Hematopoietic multipotent progenitor cell treated with erythropoietin and hydrocortisone succinate and interleukin-3 and kit ligand, for 8 days (in vitro differentiated cells): ENCODE measurements around the gene RBMS1.
A peak's percentile ranks its signal among the peaks of the same experiment; 100 is the strongest.

Source experiments
- DNase-seq: peaks from one replicate; pipeline ENCODE4 v3.0.0-alpha.2; 2015

RBMS1 gene

DNA sequence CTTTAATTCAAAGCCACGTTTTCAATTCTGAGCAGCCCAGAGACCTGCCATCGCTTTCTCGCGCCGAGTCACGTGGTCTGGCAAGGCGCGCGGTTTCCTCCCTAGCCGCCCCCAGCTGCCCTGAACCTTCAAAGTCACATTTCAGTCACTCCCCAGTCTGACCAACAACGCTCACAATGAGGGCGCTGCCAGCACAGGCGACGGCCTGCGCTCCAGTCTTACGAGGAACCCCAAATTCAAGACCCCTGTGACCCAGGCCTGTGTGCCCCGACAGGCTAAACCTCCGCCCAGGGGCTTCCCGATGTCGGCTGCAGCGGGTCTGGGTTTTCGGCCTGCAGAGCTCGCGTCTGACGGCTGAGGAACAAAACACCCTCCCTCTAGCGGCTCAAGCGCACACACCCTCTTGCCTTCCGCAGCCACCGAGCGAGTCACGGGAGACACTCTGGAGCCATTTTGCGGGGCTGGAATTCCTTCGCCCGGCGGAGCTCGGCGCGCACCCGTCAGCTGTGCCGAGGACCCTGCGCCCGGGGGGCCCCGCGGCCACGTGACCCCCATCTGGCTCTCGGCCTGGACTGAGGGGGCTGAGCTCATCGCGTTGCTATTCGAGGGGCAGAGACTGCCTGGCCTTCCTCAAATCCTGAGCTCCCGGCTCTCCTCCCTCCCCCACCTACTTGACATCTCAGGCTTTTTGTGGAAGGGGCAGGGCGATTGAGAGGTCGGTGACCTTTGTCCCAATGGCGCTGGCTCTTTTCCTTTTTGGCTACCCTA, 223.6 kb downstream of the RBMS1 start:
- peak; percentile 71 for DNase-seq

DNA sequence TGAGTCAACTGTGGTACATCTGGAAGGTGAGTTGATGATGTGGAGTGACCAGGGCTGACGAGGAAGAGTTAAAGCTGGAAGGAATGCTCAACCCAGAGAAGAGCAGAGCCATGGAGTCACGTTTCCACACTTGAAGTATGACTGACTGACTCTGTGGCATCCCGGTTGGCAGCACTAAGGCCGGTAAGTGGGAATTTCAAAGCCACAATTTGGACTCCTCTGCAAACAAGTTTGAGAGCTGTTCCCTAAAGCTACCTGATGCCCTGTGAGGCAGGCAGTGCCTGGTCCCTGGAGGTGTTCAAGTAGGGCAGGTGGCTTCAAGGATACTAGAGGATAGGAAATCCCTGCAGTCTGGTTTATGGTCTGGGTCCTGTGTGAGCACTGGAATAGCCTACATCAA, 224.2 kb downstream of the RBMS1 start:
- DNase-seq: no peak

DNA sequence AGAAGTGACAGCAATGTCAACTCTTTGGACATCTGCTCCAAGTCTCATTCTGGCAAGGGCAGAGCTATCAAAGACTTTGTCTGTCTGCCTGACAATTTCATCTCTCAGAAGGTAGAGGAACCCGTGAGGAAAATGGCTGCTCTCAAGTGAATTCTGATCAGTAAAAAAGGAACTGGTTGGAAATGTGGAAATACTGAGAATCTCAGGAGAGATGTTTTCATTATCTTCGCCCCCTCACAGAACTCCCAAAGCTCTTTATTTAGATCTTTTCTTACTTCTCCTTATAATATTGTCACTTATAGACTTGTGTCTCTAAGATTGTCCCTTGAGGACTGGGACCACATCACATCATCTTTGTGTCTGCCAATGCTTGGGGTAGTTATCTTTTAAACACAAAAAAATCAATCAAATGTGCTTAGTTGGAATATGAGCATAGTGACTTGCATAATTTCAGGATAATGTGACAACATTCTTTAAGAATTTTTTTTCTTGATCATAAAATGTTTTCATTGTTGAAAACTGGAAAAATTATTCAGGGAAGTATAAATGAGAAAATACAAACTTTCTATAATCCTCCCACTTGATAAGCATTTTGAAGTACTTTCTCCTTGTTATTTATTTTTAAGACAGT, 225.3 kb downstream of the RBMS1 start:
- no peak for DNase-seq

DNA sequence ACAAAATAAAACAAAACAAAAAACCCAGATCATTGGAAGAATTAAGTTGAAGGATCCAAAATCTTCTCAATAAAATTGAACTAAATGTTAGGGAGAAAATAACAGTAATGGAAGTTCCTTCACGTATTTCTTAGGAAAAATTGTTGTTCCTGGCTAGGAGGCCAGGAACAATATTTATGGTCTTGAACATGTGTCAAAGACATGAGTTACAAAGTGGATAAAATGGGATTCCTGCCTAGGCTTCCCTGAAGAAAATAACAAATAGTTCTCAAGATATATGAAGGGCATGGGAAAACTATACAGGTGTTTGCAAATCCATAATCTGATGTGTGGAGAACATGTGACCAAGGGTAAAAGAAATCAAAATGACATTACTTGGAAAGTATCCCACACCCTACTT, 225.9 kb downstream of the RBMS1 start:
- no peak for DNase-seq

DNA sequence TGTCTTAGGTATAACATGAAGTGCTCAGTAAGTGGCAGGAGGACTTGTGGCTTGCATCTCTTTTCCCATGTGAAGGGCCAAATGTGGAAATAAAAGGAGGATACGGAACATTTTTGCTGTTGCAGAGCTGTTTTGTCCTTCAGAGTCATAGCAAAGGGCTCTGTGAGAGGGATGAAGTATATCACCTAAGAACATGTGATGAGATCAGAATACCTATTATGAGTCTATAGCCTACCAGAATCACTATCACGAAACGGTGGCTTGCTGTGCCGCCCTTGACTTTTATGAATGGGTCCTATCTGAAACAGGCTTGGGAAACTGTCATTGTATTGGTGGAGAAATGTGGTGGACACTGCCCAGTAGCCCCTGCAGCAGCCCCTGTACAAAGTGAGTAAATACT, 226.6 kb downstream of the RBMS1 start:
- no peak for DNase-seq

DNA sequence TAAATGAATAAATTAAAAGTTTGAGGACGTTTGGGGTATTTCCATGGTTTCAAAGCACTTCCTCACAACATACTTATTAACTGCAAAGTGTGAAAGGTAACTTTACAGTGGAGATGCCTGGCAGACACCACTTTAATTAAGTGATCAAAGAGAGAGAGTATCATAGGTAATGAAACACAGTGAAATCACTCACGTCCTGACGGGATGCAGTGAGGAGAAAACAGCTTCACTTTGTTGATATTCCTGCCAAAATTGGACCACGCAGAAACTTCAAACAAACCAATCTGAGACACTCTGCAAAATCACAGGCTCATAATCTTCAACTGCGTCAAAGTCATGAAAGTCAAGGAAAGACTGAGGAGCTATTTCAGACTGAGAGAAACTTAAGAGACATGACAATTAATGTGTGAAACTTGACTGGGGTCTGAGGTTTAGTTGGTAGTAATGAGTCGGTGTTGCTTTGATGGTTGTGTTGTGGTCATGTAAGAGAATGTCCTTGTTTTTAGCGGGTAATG, 227.5 kb downstream of the RBMS1 start:
- DNase-seq: no peak

DNA sequence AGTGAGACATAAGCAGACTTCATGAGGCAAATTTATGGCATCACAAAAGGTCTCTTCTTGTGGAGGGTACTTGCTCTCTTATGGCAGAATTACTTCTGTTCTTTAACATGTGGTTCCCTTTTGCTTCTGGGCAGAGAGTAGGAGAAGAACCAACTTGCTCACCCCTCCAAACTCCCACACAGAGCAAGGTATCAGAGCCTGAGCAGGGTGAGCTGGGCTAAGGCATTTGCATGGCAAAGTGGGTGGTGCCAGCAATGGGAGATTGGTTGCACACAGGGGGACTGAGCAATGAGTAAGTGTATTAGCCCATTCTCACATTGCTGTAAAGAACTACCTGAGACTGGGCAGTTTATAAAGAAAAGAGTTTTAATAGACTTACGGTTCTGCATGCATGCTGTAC, 229.3 kb downstream of the RBMS1 start:
- no peak for DNase-seq

DNA sequence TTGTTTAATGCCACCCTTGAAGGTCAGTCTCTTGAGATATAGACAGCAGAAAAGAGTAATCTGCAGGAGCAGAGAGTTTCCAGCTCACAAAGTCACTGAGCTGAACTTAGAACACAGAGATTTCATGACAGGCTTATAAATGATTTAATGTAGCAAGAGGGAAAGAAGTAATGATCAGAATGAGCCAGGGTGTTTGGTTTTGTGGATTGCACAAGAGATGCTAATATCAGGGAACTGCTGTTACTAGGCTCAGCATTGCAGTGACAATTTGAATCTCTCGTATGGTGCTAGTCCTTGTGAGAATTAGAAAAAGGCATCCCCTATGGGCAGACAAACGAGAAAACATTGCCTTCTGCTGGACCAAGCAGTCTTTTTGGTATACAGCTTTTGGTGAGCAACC, 231.9 kb downstream of the RBMS1 start:
- no peak for DNase-seq

DNA sequence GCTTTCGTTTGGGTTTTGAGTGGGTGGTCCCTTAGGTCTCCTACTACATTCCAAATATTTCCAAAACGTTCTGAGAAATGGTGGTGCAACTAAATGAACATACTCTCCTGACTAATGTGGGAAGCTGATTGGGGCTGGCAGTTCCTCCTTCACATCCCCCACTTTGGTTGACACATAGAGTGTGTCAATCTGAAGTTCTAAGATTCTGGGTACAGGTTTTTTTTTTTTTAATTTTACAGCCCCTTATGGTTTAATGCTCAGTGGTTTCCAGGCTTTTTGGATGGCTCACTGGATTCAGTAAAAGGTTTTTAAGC, 235.2 kb downstream of the RBMS1 start:
- no peak for DNase-seq

DNA sequence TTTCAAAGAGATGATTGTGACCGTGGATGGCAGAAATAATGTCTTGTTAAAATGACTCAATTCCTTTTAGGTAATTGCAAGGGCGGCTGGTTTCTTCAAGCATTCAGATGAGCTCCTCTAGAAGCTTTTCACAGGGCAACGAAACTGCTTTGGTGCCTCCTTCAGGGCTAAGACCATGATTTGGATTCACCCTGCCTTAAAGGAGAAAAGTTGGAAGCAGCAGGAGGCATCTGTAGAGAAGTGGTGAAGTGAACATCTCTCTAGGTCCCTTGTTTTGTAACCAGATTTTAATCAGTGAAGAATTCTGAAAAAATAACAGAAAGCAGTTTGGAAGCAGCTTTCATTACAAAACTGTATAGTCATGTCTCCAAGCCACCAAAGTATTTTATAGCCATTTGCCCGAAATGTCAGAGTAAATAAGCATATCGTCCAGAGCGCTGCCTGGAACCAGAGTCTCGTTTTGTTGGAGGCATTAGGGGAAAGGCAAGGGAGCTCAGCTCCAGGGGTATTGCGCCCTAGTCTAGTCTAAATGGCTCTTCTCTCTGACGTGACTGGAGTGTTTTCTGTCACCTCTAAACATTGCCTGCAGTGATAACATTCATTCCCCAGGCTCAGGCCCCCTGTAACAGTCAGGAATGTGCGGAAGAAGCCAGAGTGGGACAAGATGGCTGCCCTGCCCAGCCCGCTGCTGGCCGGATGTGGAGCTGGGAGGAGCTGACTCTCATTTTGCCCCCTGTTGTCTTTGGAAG, 235.7 kb downstream of the RBMS1 start:
- DNase-seq: no peak

DNA sequence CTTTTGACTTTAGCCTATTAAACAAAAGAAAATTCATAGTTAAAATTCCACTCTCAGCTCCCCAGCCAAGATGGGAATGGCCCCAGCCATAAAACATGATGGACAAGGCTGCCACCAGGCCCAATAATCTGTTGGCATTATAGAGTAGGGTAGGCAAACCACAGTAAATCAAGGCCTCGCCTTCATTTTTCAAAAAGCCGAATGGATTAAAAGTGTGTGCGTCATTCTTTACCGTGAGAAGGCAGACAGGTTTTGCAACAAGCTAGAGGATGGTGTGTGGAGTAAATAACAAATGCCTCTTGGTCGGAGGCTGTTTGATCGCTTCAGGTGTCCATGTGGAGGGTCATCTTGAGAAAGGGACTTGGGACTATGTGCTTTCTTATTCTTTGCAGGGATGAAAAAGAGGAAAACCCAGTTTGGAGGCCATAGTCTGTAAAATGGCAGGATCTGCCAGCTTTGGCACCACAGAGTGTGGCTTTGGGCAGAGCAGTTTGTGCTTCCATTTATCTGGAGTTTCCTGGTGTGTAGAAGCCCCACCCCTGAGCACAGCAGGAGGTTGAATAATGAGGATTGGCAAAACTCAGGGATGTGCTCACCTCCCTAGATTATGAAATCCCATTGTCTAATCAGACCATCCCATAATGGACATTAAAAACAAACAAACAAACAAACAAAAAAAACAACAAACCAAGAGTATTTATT, 236.4 kb downstream of the RBMS1 start:
- no peak for DNase-seq

DNA sequence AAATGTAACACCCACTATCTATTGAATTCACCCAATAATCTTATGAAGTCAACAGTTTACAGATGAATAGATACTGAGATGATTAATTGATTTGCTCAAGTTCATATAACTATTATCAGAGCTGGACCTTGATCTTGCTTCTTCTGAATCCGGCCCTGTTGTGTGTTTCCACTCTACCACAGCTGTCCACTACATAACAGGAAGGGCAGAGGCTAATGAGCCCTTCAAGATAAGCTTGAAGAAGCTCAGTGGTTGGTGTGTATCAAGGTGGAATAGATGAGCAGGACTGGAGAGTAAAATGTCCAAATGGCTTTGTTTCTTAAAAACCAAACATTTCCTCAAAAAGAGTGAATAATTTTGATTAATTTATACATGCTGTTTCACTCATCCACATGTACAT, 237.1 kb downstream of the RBMS1 start:
- DNase-seq: no peak

DNA sequence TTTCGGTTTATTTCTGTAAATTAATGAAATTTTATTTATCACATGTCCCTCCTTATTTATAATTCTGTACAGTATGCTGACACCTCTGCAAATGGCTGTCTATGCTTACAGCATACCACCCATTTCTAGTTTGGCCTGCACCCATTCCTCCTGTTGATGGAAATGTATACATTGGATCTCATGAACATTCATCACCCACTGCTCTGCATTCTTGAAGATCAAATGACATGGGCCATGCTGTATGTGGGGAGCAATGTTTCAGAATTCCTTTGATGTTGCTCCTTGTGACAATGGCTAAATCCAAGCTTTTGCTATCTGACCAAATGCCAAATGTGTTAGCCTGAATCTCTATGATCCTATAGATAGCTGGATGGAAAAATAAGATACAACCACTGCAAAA, 238.2 kb downstream of the RBMS1 start:
- DNase-seq: no peak

DNA sequence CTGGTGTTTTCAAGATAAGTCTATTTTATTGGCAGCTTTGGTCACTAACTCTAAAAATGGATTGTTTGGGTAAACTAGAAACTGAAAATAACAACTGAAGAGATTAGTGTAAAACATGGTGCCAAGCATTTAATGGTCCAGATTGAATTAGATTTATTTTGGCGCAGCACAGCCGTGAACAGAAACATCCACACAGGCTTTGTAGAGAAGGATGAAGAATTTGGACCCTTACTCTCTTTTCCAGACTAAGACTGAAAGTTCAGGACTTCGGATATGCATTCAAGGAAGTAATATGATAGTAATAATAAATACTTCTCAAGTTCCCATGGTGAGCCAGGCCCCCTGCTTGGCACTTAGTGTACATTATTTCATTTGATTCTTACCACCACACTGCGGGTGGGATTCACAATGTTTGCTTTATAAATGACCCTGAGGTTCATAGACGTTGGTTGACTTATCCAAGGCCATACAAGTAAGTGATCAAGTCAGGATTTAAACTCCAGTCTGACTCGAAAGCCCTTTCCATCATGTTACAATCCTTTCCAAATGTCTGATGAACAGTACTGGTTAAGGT, 239.3 kb downstream of the RBMS1 start:
- no peak for DNase-seq

DNA sequence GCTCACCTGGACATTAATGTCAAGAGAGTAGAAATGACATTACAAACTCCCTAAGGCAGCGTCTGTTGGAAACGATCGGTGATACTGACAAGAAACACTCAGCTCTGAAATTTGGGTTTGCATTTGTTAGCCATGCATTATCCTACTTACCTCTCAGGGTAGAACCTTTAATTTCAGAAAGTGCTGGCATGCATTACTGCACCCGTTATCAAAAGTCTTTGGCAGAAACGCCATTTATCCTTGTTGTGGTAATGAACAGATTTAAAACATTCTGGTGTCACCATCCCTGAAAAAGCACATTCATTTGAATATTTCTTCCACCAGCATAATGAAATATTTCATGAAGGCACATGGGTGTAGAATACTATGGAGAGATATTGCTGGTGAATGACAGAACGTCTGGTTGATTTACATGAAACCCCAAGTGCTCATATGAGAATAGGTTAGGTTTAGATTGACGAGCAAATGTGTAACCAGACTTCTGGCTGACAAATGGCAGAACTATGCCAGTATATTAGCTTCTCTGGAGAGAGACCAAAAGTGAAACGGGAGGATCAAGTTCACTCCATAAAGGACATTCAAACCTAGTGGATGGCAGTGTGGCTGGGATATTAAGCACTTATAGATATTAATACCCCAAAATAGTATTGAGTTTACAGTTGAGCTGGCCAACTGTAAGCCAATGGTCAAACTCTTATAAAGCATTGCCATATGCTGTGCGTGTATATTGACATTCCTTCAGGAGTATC, 240.0 kb downstream of the RBMS1 start:
- no peak for DNase-seq

DNA sequence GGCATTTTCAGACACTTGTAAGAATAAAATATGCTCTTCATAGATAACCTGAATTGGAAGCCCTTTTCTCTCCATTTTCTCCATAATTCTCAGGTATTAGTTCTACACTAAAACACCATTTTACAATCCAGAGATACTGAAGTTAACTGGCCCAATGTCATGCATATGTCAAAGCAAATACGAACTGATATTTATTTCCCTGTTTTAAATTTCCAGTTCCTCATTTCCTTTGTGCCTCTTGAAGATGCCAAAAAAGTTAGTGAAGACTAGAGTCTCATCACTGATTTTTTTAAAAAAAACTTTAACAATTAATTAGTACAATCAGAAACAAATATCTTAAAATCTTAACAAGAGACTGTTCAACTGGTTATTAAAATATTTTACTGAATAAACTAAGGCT, 240.7 kb downstream of the RBMS1 start:
- DNase-seq: no peak

DNA sequence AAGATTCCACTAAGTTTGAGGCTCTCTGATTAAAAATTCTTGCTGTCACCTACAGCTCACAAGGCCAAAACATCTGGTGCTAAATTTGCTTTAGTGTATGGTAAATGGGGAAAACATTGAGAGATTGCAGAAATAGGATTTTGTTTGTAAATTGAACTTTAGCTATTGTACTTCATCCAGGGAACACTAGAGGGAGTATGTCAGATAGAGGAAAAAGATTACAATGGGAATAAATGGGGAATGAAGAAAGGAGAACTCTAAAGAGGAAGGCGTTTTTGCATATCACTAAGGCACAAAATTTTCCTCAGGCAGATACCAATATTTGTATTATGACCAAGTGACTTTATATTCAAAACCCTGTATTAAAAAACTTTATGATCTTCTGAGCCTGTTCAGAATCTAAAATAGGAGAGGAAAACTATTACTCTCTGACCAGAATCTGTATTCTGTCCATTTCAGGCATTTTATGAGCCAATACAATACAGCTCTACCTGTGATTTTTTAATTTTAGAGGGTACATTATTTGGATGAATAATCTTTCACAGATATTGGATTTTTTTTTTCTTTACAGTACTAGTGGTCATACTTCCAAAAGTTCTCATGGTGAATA, 241.2 kb downstream of the RBMS1 start:
- peak; percentile 36 for DNase-seq

DNA sequence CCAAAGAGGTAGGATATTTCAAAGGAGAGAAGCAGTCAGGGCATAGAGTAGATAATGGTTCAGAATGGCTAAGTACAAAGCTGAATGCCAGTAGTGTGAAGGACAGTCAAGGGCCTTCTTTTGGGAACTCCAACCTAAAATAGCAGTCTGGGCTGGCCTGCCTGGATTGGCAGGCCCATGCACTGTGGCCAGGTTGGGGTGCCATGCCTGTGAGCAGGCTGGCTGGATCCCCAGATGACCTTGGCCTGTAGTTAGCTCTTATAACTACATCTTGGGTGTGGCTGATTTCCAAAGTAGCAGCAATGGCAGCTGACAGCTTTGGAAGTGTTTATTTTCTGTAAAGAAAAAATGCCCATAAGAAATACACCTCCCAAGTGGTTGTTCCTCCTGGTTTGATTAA, 242.0 kb downstream of the RBMS1 start:
- DNase-seq: no peak

DNA sequence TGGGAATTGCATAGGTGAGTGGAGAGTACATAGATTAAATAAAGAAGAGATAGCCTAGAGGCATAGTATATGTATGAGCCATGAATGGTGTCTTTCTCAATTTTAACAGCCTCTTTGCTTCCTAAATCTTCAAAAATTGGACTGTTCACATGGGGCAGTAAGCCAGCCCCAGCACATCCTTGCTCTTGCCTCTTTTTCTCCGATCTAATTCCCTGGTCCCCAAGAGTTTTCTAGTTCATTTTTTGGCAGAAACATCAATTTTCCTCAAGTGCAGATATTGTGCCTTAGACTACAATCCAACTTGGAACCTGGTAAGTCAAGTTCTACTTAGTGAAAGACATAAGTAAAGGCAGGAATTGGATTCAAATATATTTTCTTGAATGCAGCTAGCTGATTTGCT, 243.7 kb downstream of the RBMS1 start:
- DNase-seq: no peak

DNA sequence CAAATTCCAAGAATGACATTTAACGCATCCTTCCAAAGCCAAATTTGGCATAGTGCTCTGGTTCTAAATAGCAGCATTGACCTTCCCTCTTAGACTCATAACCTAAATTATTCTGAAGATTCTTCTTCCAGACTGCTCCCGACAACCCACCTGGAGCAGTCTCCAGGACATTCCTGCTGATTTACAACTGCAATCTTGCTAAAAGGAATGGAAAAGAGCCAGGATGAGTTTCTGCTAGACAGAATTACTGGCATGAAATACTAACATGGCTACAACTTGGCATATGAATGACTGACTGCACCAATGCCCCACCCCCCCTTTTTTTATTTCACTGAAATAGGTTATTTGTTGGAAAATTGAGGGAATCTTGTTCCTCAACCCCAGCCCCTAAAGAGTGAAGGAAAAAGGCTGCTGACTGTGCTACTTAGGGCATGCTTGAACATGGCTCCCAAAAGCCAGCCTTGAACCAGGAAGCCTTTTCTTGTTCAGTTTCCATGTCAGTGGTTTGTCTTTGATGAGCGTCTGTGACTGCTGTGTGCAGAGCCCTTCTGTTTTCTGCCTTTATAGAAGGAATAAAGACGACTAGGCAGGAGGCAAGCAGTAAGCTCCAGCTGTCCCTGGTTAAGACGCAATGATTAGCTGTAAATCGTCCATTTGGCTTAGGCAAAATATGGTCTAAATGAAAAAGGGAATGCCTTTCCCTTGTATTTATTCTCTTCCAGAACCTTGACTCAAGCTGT, 246.1 kb downstream of the RBMS1 start:
- no peak for DNase-seq

DNA sequence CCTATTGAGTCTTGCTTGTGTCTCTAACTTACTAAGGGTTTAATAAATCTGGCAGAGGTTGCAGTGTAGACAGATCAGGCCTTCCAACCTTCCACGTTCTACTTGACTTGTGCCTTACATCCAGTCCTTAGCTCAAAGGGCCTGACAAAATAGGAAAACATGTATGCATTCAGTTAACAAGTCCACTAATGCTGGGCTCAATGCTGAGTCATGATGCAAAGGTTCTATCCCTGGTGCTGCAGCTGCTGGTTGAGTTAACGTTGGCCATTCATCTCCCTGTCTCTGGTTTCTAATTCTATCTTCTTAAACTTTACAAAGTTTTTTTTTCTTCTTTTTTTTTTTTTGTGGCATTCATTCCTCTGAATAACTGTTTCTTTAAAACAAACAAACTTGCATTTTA, 247.3 kb downstream of the RBMS1 start:
- no peak for DNase-seq
